ACHN (cell line): ENCODE measurements around the gene FAM3B.
"Not testable (repeated sequence)": the region's sequence is repeated elsewhere in the genome, so short reads cannot be mapped to it uniquely, and the experiment has no call there.

Source experiments
- DNase-seq: peaks from one replicate; pipeline ENCODE4 v3.0.0-alpha.2; 2015
- in situ Hi-C: cut with HindIII; loops from 2 replicates; pipeline ENCODE4 v1.10.0; 2017; ENCODE audit warnings: low sequenced_read_pairs, low pct_ligation_motif_present, low pct_unique_long_range_greater_than_20kb

Gene FAM3B

DNA sequence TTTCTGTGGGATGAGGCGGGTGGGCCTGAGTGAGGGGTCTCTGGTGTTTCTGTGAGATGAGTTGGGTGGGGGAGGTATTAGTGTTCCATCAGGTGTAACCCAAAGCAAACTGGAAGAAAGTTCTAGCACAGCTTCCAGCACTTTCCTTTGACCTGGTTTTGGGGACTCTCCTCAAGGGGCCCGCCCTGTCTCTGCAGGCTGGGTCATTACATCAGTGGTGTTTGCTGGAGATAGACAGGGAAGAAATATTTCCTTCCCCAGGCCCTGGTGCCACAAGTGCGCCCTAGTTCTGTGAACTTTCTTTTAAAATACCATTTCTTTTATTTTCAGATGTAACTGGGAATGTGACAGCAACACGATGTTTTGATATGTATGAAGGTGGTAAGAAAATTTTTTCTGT is 28.8 kb downstream of the FAM3B start:
- DNase-seq, result no peak
- in situ Hi-C loops, result no loop called here

DNA sequence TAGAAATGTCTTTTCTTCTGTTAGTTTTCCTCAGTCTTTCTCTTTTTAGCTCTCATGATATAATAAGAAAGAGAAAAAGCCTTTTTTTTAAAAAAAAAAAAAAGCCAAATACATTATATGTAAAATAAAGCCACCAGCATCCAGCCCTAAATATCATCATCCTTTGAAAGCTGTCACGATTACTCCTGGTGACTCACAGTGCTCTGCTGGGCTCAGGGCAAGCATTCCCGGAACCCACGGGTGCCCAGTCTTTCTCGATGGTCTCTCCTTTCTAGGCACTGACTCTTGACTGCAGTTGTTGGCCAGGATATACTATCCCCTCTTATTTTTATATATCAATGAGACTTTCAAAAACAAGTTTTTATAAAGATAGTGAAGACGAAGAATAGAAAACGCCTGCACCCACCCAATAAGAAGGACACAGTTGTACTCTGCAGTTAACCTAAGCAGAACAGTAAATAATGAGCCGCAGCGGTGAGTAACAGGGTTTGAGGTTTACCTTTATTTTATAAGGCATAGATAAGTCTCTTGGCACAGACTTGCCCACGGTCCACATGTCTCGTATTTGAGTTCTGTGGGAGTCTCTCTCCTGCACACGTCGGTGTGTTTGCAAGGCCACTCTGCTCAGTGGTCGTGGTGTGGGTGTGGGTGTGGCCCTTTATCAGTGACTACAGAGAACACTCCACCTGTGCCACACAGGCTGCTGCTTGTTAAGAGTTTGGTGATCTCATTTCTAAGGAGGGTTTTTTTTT is 29.5 kb downstream of the FAM3B start:
- no peak for DNase-seq
- in situ Hi-C loops, result no loop called here

GRCh38 chr21:41346758-41347157 is 30.2 kb downstream of the FAM3B start:
- in situ Hi-C loops, result no loop called here
- DNase-seq, result no peak

GRCh38 chr21:41348434-41348833 is 31.8 kb downstream of the FAM3B start:
- no peak for DNase-seq
- in situ Hi-C loops, result no loop called here

- in situ Hi-C loops, result no loop called here
- DNase-seq, result no peak
Measured at GRCh38 chr21:41349126-41349525, 32.5 kb downstream of the FAM3B start.

- DNase-seq, result no peak
- in situ Hi-C loops, result no loop called here
Measured at GRCh38 chr21:41349619-41350390, 33.2 kb downstream of the FAM3B start.

DNA sequence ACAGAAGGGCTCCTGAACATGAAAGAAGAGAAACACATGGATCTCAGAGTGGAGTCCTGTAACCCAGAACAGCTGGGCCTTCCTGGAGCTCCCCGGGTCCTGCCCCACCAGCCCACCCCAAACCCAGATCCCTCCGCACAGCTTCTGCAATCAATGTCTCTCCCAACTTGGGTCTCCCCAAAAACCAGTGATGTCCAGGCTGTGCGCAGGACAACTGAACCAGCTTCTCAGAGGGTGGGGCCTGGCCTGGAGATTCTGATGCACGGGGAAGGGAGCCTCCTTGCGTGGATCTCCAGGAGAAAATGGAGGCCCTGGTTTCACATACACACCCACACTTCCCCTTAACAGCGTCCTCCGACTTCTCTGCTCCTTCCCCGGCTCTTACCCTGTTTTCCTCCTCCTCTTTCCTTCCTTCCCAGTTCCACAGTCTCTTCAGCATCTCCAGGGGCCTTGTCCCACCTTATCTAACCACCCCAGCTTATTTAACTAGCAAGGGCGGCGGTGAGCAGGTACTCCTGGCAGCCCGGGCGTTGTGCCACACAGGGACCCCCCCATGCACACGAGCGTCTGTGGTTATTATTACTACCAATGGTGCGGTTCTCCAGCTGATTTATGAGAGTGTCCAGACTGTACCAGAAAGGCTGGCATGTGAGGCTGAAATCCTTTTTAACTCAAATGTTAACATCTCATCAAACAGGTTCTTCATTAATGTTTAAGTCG is 34.0 kb downstream of the FAM3B start:
- no peak for DNase-seq
- in situ Hi-C loops, result no loop called here

DNA sequence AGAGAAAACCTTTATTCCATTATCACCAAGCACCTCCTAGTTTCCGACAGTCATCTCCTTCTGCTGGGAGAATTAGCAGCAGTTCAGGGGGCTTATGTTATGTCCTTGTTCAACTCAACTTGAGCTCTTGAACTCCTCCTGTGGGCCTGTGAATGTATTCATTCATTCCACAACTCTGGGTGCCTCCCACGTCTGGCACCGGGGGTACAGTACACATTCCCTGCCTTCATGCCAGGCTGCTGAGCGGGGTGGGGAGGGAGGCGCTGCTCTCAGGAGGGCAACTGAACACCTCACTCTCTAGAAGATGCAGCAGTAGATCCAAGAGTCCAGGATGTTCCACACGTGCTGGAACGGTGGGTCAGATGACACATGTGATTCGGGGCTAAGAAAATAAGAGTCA is 40.9 kb downstream of the FAM3B start:
- in situ Hi-C loops, result no loop called here
- no peak for DNase-seq

DNA sequence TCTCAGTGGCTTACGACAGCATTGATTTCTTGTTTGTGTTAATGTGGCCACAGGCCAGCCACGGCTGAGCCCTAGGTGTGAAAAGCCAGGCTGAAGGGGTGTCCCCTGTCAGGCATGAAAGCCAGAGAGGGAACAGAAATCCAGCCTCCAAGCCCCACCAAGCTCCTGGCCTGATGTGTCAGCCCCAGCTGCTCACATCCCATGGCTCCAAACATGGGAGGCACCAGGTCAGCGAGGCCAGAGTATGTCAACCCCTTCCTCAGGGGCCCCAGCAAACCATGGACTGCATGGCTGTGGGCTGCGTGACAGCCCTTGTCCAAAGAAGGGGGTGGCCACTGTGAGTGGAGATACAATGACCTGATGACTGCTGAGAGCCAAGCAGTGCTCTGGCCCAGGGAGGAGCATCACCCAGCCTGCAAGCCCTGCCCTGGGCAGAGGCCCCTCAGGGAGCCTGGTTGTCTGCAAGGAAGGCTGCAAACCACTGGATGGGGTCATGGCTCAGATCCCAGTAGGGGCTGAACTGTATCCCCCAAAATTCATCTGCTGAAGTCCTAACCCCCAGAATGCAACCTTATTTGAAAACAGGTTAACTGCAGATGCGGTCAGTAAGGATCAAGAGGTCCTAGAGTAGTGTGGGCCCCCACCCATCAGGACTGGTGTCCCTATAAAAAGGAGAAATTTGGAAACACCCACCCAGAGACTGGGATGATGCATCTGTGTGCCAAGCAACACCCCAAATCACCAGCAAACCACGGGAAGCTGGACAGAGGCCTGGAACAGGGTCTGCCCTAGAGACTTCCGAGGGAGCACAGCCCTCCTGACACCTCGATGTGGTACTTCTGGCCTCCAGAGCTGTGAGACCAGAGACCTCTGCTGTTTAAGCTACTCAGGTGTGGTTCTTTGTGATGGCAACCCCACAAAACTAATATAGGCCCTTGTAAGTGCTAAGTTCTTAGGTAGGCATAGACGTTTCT is 41.9 kb downstream of the FAM3B start:
- DNase-seq, result no peak
- in situ Hi-C loops, result no loop called here

DNA sequence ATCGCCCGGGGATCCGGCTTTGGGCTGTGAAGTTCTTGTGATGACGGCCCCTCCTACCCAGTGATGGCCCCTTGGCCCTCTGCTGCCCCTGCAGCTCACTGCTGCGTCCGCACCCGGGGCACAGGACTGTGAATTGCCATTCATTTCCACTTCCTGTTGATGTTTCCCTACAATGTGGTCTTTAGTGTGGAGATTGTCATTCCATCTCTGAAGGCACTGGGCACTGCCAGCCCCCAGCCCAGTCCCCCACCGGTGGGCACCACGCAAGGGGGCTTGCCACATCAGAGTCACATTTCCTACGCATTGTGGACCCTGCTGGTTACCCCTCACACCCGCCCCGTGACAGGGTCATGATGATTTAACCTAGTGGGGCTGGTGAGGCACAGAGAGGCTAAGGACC is 42.7 kb downstream of the FAM3B start:
- in situ Hi-C loops, result no loop called here
- no peak for DNase-seq

- DNase-seq, in situ Hi-C loops: not testable (repeated sequence)
Measured at GRCh38 chr21:41359754-41360071, 43.1 kb downstream of the FAM3B start.

DNA sequence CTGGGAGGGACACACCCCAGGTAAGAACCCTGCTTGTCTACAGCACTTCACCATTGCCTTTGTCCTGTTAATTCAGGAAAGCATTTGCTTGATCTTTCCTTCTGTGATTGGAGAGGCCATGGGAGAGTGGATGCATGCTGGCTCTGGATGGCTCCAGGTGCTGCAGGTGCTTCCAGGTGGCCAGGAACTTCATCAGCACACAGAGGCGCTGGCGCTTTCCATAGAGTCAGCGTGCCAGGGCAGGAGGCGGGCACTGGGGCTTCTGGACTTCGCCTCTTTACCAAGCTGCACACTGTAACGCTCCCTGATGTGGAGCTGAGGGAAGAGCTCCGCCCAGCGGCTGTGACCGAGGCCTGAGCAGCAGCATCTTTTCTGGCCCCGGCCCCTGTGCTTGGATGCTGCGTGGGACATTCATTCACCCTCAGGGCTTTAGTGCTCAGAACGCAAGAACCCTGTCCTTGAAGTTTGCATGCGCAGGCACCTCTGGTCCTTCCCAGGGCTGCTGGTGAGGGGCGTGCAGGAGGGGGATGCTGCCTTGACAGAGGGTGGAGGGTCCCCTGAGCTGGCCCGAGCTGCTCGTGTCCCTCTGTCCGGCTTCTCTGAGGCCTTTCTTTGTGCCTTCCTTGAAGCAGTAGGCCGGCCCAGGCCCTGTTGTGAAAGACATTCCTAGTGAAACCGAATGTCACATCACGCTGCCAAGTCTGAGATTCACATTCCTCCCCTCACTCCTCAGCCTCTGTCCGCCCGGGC is 43.6 kb downstream of the FAM3B start:
- DNase-seq, result no peak
- in situ Hi-C loops, result no loop called here

DNA sequence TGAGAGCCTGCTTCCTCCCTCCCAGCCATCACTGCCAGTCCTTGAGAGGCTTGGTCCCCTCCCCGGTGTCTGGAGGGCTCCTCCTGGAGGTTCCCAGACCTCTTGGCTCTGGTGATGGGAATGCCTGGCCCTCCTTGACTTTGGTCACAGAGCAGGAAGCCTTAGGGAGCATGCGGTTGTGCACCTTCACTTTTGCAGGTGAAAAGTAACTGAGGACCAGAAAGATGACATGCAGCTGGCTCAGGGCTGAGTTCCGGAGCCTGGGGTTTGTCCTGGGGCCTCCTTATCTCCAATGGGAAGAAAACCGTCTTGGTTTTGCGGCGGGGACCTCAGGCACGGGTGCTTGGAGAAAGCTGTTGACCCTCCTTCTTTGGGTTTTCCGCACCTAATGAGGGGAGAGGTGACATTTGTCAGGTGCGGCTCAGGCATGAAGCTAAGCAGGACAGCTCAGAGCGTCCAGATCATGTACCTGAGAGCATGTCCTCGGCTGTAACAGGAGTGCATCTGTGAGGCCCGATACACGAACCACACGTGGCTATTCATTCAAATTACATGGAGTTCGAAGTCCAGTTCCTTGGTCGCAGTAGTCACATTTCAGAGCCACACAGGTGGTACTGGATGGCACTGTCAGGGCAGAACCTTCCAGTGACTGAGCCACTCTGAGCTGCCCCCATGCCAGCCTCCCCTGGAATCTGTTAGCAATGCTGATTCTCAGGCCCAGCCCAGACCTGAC is 44.6 kb downstream of the FAM3B start:
- DNase-seq, result no peak
- in situ Hi-C loops, result no loop called here

GRCh38 chr21:41361786-41362604 is 45.4 kb downstream of the FAM3B start, which contains the start of gene MX2:
MX2 (plus strand) TSS chr21:41362027; CDS start chr21:41376907, 14,880 bp downstream.
- in situ Hi-C loops, result no loop called here
- DNase-seq, result no peak

- DNase-seq, result no peak
- in situ Hi-C loops, result no loop called here
Measured at GRCh38 chr21:41362605-41363369, 46.2 kb downstream of the FAM3B start.
